ENCODE results near the gene RBM48.

RBM48 gene

DNA sequence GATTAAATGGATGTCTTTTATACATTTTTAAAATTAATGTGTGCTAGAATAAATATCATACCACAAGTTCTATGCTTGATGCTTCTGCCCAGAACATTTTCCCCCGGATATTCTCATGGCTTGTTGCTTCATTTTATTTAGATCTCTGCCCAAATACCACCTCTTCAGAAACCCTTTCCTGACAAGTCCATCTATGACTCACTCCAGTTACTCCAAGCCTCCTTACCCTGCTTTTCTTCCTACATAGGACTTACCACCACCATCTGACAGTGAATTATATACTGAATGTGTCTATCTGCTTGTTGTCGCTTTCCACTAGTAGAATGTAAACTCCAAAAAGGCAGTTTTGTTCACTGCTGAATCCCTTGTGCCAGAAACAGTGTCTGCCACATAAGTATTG lies 31.7 kb upstream of the RBM48 start:
- H3K4me3 ChIP-seq (ENCODE audit: control insufficient read depth, low read depth, low read length), result no peak overlapping the region
- DNase-seq (ENCODE audit: low read depth), result peak; percentile 26
- TF ChIP-seq, protein P1, sequence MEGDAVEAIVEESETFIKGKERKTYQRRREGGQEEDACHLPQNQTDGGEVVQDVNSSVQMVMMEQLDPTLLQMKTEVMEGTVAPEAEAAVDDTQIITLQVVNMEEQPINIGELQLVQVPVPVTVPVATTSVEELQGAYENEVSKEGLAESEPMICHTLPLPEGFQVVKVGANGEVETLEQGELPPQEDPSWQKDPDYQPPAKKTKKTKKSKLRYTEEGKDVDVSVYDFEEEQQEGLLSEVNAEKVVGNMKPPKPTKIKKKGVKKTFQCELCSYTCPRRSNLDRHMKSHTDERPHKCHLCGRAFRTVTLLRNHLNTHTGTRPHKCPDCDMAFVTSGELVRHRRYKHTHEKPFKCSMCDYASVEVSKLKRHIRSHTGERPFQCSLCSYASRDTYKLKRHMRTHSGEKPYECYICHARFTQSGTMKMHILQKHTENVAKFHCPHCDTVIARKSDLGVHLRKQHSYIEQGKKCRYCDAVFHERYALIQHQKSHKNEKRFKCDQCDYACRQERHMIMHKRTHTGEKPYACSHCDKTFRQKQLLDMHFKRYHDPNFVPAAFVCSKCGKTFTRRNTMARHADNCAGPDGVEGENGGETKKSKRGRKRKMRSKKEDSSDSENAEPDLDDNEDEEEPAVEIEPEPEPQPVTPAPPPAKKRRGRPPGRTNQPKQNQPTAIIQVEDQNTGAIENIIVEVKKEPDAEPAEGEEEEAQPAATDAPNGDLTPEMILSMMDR (conservative IDR thresholded peaks at IDR 0.05; ENCODE audit: control insufficient read depth, insufficient read depth, low read depth, low read length), result no peak

GRCh38 chr7:92498557-92498956 lies 30.0 kb upstream of the RBM48 start:
- no peak overlapping the region for H3K4me3 ChIP-seq (ENCODE audit: control insufficient read depth, low read depth, low read length)
- TF ChIP-seq, protein P1 (conservative IDR thresholded peaks at IDR 0.05; ENCODE audit: control insufficient read depth, insufficient read depth, low read depth, low read length), result no peak

DNA sequence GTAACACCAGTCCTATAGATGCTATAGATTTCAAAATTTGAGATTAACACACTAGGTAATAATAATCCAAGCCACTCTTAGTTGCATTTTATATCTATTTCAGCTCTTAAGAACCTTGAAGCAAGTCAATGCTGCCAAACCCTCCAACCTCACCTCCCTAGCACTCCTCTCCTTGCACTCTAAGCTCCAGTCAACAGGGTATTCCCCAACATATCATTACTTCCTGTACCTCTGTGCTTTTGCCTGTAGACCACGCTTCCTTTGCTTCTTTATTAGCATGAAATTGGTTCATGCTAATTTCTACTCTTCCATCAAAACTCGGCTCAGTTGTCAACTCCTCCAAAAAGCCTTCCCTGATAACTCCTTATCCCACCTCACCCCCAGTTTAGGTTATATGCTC lies 24.8 kb upstream of the RBM48 start:
- TF ChIP-seq, protein P1 (conservative IDR thresholded peaks at IDR 0.05; ENCODE audit: control insufficient read depth, insufficient read depth, low read depth, low read length), result no peak
- no peak overlapping the region for H3K4me3 ChIP-seq (ENCODE audit: control insufficient read depth, low read depth, low read length)

More at GRCh38 chr7:92498557-92498956, 30.0 kb upstream of the RBM48 start:
- no peak for DNase-seq (ENCODE audit: low read depth)

GRCh38 chr7:92504563-92504962 lies 24.0 kb upstream of the RBM48 start:
- TF ChIP-seq, protein P1 (conservative IDR thresholded peaks at IDR 0.05; ENCODE audit: control insufficient read depth, insufficient read depth, low read depth, low read length), result no peak
- no peak for DNase-seq (ENCODE audit: low read depth)
- H3K4me3 ChIP-seq (ENCODE audit: control insufficient read depth, low read depth, low read length), result no peak overlapping the region

More for the DNA sequence above, 24.8 kb upstream of the RBM48 start:
- DNase-seq (ENCODE audit: low read depth), result no peak

DNA sequence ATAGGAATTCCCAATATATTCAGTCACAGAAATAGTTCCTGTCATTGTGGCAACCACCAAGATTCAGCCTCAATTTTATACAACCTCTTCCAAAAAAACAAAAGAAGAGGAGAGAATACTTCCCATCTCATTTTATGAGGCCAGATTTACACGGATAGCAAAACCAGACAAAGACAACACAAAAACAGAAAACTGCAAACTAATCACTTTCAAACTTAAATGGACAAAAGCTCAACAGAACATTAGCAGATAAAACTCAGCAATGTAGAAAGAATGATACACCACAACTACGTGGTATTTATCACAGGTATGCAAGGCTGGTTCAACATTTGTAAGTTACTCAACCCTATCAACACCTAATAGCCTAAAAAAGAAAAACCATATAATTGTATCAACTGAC lies 22.2 kb upstream of the RBM48 start:
- H3K4me3 ChIP-seq (ENCODE audit: control insufficient read depth, low read depth, low read length), result no peak overlapping the region
- no peak for DNase-seq (ENCODE audit: low read depth)
- TF ChIP-seq, protein P1 (conservative IDR thresholded peaks at IDR 0.05; ENCODE audit: control insufficient read depth, insufficient read depth, low read depth, low read length), result no peak

DNA sequence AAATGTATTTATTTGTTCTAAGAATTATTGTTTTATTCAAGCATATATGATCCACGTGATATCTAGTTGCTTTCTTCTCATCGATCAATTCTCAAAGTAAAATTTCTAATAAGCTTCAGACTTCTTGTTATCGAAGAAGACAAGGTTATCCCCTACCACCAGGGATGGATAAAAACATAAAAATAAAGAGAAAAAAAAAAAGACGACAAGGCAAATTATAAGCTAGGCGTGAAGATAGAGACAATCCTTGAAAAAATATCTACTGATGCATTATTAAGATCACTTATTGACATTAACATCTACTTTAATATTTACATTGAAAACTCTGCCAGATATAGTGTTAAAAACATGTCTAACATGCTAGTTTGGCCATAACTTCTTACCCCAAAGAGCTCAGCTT lies 19.6 kb upstream of the RBM48 start:
- no peak for DNase-seq (ENCODE audit: low read depth)
- TF ChIP-seq, protein P1 (conservative IDR thresholded peaks at IDR 0.05; ENCODE audit: control insufficient read depth, insufficient read depth, low read depth, low read length), result no peak
- H3K4me3 ChIP-seq (ENCODE audit: control insufficient read depth, low read depth, low read length), result no peak overlapping the region

Data from fibroblast of mammary gland (primary cell).